GM19025 (cell line): ENCODE results near the gene EIF4E1B.

Experiments used
- ATAC-seq: cut with Tn5 transposase; IDR thresholded peaks from one replicate; pipeline ENCODE4 v1.9.1; 2021; ENCODE audit warnings: mild to moderate bottlenecking, low read depth, moderate library complexity; ENCODE audit not compliant: unreplicated experiment

Gene EIF4E1B

GRCh38 chr5:176625966-176626875, 4.3 kb upstream of the EIF4E1B start:
- ATAC-seq = no peak

DNA sequence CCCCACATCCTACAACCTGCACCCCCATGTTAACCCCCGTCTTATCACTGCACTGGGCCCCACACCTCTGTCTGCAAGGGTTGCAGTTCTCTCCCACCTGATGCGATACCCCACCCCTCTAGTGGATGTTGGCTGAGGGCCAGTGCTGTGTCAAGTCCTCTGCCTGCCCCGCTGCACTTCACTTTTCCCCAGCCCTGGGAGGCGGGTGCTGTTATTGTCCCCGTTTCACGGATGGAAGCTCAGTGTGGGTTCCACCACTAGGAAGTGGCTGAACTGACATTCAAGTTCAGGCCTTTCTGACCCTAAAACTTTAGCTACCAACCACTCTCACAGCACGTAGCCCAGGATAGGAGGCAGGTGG, 3.6 kb upstream of the EIF4E1B start:
- no peak for ATAC-seq

DNA sequence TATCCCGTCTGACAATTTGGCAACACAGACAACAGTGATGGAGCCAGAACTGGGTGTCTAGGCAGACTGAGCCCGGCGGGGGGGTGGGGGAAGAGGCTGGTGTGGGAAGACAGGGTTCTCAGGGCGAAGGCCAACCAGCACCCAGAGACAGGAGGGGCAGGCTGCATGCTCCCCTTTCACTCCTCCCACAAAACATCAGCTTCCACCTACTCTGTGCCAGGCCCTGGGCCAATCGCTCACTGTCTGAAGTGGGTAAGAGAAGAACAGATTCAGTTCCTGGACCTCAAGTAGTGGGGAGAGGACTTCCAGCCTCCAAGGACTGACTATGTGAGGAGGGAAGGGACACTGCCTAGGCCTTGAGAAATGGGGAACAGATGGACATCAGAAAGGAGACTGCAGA, 2.9 kb upstream of the EIF4E1B start:
- no peak for ATAC-seq

GRCh38 chr5:176628406-176629228, 1.9 kb upstream of the EIF4E1B start:
- no peak for ATAC-seq

DNA sequence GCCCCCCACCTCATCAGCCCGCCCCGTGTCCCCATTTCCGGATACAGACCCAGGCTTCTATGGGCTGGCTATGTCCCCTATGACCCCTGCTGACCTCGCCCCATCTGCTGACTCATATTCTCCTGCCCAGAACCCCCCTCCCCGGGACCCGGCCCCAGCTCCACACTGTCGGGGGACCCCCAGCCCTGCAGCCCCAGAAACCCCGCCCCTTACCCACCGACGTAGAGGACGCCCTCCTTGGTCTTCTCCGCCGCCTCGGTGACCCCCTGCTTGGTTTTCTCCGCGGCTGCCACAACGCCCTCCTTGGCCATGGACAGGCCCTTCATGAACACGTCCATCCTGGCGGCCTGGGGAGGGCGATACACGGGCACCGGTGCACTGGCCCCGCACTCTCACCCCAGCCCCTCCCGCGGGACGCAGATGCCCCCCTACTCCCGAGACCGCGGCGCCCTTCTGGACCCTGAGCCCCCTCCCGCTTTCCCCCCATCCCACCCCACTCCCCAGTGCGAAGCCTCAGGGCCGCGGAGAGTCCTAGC, 1.1 kb upstream of the EIF4E1B start:
- no peak for ATAC-seq

DNA sequence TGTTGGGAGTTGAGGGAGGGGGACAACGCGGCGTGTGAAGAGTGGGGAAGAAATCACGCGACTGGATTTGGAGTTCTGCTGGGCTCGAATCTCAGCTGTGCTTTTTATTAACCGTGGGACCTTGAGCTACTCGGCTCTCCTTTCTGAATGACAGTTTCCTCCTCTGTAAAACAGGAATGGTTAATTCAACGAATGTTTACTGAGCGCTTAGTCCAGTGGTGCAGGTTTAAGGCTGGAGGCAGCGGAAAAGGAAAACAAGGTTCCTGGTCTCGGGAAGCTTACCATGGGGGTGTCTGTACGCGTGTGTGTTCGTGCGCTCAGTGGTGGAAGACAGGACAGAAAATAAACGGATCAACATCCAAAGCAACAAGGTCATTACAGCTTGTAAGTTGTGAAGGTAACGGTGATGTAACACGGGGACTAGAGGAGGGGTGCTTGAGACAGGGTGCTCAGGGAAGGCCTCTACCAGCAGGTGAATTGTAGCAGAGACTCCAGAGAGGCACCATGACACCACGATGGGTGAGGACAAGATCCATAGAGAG, 277 bp downstream of the EIF4E1B start:
- ATAC-seq = no peak

DNA sequence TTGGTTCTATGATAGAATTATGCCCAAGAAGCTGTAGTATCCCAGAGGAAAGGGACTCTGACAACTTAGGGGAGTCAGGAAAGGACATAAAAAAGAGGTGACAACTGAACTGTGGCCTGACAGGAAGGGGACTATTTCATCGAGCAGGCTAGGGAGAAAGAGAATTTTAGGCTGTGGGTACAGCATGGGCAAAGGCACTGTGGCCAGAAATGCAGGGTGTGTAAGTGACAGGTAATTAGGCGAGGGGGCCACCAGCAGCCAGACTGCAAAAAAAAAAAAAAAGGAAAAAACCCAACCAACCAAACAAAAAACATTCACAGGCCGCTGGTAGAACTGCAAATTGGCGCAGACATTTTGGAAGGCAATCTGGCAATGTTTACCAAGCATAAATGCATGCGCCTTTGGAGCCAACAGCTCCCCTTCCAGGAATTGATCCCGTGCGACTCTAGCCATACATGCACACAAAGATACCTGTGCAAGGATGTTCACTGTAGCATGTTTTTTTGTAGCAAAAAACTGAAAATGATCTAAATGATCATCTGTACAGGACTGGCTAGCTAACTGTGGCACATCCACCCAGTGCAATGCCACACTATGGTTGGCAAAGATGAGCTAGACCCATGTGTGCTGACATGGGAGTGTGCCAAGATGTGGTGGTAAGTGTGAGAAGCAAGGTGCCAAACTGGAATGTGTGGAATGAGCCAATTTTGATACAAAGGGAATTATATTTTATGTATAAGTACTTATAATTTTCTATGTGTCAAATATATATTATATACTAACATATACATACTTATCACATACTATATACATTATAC, 1.1 kb downstream of the EIF4E1B start:
- ATAC-seq = no peak

- no peak for ATAC-seq
Measured at GRCh38 chr5:176632745-176633144, 2.3 kb downstream of the EIF4E1B start.

DNA sequence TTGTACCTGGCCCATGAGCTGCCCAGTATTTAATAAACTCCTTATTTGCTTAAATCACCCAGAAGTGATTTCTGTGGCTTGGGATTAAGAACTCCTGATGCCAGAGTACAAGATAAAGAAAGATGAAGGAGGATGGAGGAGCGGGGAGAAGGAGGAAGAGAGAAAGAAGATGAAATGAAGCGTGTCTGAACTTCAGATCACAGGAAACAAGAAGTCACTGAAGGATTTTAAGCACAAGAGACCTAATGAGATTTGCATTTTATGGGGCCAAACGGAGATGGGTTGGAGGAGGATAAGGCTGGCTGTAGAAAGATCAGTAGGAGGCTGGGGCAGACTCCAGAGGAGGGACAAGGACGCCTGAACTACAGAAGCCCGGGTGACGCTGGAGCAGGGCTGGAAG, 3.1 kb downstream of the EIF4E1B start:
- ATAC-seq = no peak

DNA sequence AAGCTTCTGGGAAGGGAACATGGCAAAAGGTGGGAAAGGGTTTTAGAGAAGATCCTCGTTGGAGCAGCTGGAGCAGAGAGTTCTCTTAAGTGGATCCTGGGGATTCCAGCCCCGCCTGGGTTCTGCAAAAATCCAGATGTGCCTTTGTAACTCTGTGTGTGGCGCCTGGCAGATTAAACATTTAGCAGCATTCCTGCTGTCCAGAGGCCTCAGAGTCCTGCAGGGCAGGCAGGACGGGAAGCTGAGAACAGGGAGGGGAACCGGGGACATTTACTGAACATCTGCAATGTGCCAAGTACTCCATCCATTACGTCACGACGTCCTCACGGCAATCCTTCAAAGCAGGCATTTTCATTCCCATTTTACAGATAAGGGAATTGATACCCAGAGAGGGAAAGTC, 6.0 kb downstream of the EIF4E1B start:
- no peak for ATAC-seq

GRCh38 chr5:176637556-176637955, 7.1 kb downstream of the EIF4E1B start:
- ATAC-seq = no peak

DNA sequence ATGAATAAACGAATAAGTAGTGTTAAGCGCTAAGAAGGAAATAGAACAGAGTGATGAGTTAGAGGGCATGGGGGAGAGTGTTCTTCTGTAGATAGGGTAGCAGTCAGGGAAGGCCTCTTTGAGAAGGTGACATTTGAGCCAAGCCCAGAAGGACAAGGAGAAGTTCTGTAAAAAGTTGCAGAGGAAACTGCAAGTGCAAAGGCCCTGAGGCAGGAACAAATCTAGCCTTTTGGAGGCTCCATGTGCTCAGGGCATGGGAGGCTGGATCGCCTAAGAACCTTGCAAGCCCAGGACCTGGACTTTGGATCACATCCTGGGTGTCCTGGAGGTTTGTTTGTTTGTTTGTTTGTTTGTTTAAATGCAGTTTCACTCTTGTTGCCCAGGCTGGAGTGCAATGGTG, 8.0 kb downstream of the EIF4E1B start:
- no peak for ATAC-seq

DNA sequence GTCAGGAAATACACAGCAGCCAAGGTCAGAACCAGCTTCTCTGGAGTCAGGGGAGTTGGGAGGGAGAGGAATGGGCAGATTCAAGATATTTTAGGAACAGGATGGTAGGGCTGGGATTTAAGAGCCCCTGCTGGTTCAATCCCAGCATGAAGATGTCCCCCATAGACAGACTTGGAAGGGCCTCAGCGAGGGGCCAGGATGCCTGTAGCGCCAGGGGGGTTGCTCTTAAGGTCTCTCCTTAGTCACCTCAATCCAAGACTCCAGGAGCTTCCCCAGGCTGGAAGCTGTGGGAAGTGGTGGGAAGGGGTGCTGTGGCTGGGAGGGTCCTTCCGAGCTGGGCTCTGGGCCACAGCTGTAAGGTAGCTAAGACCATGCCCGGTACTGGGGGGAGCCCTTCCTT, 8.7 kb downstream of the EIF4E1B start:
- no peak for ATAC-seq

- no peak for ATAC-seq
Measured at GRCh38 chr5:176639981-176640380, 9.5 kb downstream of the EIF4E1B start.

- no peak for ATAC-seq
Measured at GRCh38 chr5:176640616-176641015, 10.1 kb downstream of the EIF4E1B start.

GRCh38 chr5:176642675-176643490, 12.4 kb downstream of the EIF4E1B start:
- no peak for ATAC-seq

- no peak for ATAC-seq
Measured at GRCh38 chr5:176643491-176644219, 13.2 kb downstream of the EIF4E1B start.

GRCh38 chr5:176644294-176644693, 13.8 kb downstream of the EIF4E1B start:
- ATAC-seq = no peak
